Measurements from ENCODE around the gene SP3.

SP3 gene

GRCh38 chr2:173906626-173907025 lies 58.5 kb downstream of the SP3 start:
- H3K4me3 ChIP-seq (replicated peaks; ENCODE audit: low read depth, low read length), result no peak overlapping the region
- TF ChIP-seq CTCF (IDR thresholded peaks at IDR 0.05; ENCODE audit: low read length, missing control alignments), result no peak
- no peak for DNase-seq (ENCODE audit: low read depth)

GRCh38 chr2:173903601-173904394 lies 61.4 kb downstream of the SP3 start:
- peak; percentile 25 for DNase-seq (ENCODE audit: low read depth)
- no peak overlapping the region for H3K4me3 ChIP-seq (replicated peaks; ENCODE audit: low read depth, low read length)
- TF ChIP-seq CTCF (IDR thresholded peaks at IDR 0.05; ENCODE audit: low read length, missing control alignments), result no peak

GRCh38 chr2:173898996-173899395 lies 66.2 kb downstream of the SP3 start:
- DNase-seq (ENCODE audit: low read depth), result no peak
- H3K4me3 ChIP-seq (replicated peaks; ENCODE audit: low read depth, low read length), result no peak overlapping the region
- no peak for TF ChIP-seq CTCF (IDR thresholded peaks at IDR 0.05; ENCODE audit: low read length, missing control alignments)

- no peak for TF ChIP-seq CTCF (IDR thresholded peaks at IDR 0.05; ENCODE audit: low read length, missing control alignments)
- no peak overlapping the region for H3K4me3 ChIP-seq (replicated peaks; ENCODE audit: low read depth, low read length)
- no peak for DNase-seq (ENCODE audit: low read depth)
Measured at GRCh38 chr2:173898178-173898668, 67.0 kb downstream of the SP3 start.

GRCh38 chr2:173896755-173897154 lies 68.4 kb downstream of the SP3 start:
- DNase-seq (ENCODE audit: low read depth), result no peak
- no peak overlapping the region for H3K4me3 ChIP-seq (replicated peaks; ENCODE audit: low read depth, low read length)
- no peak for TF ChIP-seq CTCF (IDR thresholded peaks at IDR 0.05; ENCODE audit: low read length, missing control alignments)

GRCh38 chr2:173892341-173892740 lies 72.8 kb downstream of the SP3 start:
- TF ChIP-seq CTCF (IDR thresholded peaks at IDR 0.05; ENCODE audit: low read length, missing control alignments), result no peak
- H3K4me3 ChIP-seq (replicated peaks; ENCODE audit: low read depth, low read length), result no peak overlapping the region
- DNase-seq (ENCODE audit: low read depth), result no peak

All from fibroblast of pulmonary artery (primary cell).